ENCODE data around the gene PAOX.

Gene PAOX

GRCh38 chr10:133440633-133441285, 61.7 kb downstream of the PAOX start:
- DNase-seq, result no peak

Data from NCI-H524 treated with DMSO at 0.1 percent for 48 hours (cell line).